H9 (cell line): ENCODE results near the gene USP12. TPM values are rescaled to one million over a fixed set of nuclear protein-coding genes. Genes with fewer than 3 reads are reported as not detected.
A peak's percentile ranks its signal among the peaks of the same experiment; 100 is the strongest.

Experiments
- DNase-seq: peaks from one replicate; pipeline ENCODE4 v3.0.0-alpha.2; 2017
- H2AFZ ChIP-seq: one replicate; pipeline ENCODE4 v1.6.1; 2013; ENCODE audit warnings: mild to moderate bottlenecking, low read length, control low read depth, moderate library complexity
- H2AK5ac ChIP-seq: 2 replicates; pipeline ENCODE4 v1.6.1; 2013; ENCODE audit warnings: low read length, control low read depth, mixed read lengths; ENCODE audit not compliant: insufficient read length
- H2BK120ac ChIP-seq: one replicate; pipeline ENCODE4 v1.6.1; 2013; ENCODE audit warnings: low read depth, mild to moderate bottlenecking, low read length, control low read depth, inconsistent platforms; ENCODE audit not compliant: poor library complexity, severe bottlenecking
- H2BK12ac ChIP-seq: 2 replicates; pipeline ENCODE4 v1.6.1; 2013; ENCODE audit warnings: low read length, control low read depth, mixed read lengths, low read depth; ENCODE audit not compliant: insufficient read length
- H2BK15ac ChIP-seq: 2 replicates; pipeline ENCODE4 v1.6.1; 2013; ENCODE audit warnings: low read depth, low read length, control low read depth
- H2BK20ac ChIP-seq: one replicate; pipeline ENCODE4 v1.6.1; 2013; ENCODE audit warnings: low read depth, mild to moderate bottlenecking, low read length, control low read depth, inconsistent platforms; ENCODE audit not compliant: poor library complexity, severe bottlenecking
- H2BK5ac ChIP-seq: 2 replicates; pipeline ENCODE4 v1.6.1; 2013; ENCODE audit warnings: low read length, control low read depth, mixed read lengths; ENCODE audit not compliant: insufficient read length
- H3K14ac ChIP-seq: 2 replicates; pipeline ENCODE4 v1.6.1; 2013; ENCODE audit warnings: low read length, control low read depth; ENCODE audit not compliant: insufficient read depth
- H3K18ac ChIP-seq: 2 replicates; pipeline ENCODE4 v1.6.1; 2013; ENCODE audit warnings: low read depth, mild to moderate bottlenecking, mixed read lengths, low read length, control low read depth; ENCODE audit not compliant: insufficient read length
- H3K23ac ChIP-seq: 2 replicates; pipeline ENCODE4 v1.6.1; 2013; ENCODE audit warnings: low read length, control low read depth, mixed read lengths, low read depth; ENCODE audit not compliant: insufficient read length
- H3K23me2 ChIP-seq: 2 replicates; pipeline ENCODE4 v1.6.1; 2013; ENCODE audit warnings: low read depth, mild to moderate bottlenecking, mixed read lengths, low read length, control low read depth; ENCODE audit not compliant: insufficient read length, poor library complexity, severe bottlenecking
- H3K27ac ChIP-seq: 2 replicates; pipeline ENCODE4 v1.5.1; 2013; ENCODE audit warnings: low read length, control low read depth, mixed read lengths, low read depth; ENCODE audit not compliant: insufficient read length
- H3K27me3 ChIP-seq: 2 replicates; pipeline ENCODE4 v1.6.1; 2013; ENCODE audit warnings: low read length, control low read depth, inconsistent platforms; ENCODE audit not compliant: insufficient read depth
- H3K4ac ChIP-seq: 2 replicates; pipeline ENCODE4 v1.6.1; 2013; ENCODE audit warnings: low read depth, mild to moderate bottlenecking, control low read depth, inconsistent platforms, low read length, moderate library complexity
- H3K4me1 ChIP-seq: 2 replicates; pipeline ENCODE4 v1.6.1; 2013; ENCODE audit warnings: low read length, control low read depth, inconsistent platforms; ENCODE audit not compliant: insufficient read depth
- H3K4me2 ChIP-seq: 2 replicates; pipeline ENCODE4 v1.6.1; 2013; ENCODE audit warnings: low read length, control low read depth, mixed read lengths; ENCODE audit not compliant: insufficient read length, insufficient read depth
- H3K56ac ChIP-seq: 2 replicates; pipeline ENCODE4 v1.6.1; 2013; ENCODE audit warnings: low read depth, mild to moderate bottlenecking, mixed read lengths, low read length, control low read depth; ENCODE audit not compliant: insufficient read length
- H3K79me1 ChIP-seq: 2 replicates; pipeline ENCODE4 v1.6.1; 2013; ENCODE audit warnings: low read depth, mild to moderate bottlenecking, moderate library complexity, low read length, control low read depth, inconsistent platforms; ENCODE audit not compliant: insufficient read depth, poor library complexity, severe bottlenecking
- H3K79me2 ChIP-seq: 2 replicates; pipeline ENCODE4 v1.6.1; 2013; ENCODE audit warnings: low read length, control low read depth, inconsistent platforms; ENCODE audit not compliant: insufficient read depth
- H3K9ac ChIP-seq: 2 replicates; pipeline ENCODE4 v1.6.1; 2013; ENCODE audit warnings: low read length, control low read depth, mixed read lengths; ENCODE audit not compliant: insufficient read length; ENCODE audit errors: extremely low read depth
- H3K9me3 ChIP-seq: one replicate; pipeline ENCODE4 v1.6.1; 2013; ENCODE audit warnings: low read depth, low read length, inconsistent platforms; ENCODE audit not compliant: control insufficient read depth
- H3T11ph ChIP-seq: one replicate; pipeline ENCODE4 v1.6.1; 2013; ENCODE audit warnings: mild to moderate bottlenecking, low read length, control low read depth, inconsistent platforms
- H4K20me1 ChIP-seq: one replicate; pipeline ENCODE4 v1.6.1; 2013; ENCODE audit not compliant: control insufficient read depth, insufficient read length, insufficient read depth
- H4K5ac ChIP-seq: 2 replicates; pipeline ENCODE4 v1.6.1; 2013; ENCODE audit warnings: low read depth, mild to moderate bottlenecking, mixed read lengths, low read length, control low read depth; ENCODE audit not compliant: insufficient read length
- H4K8ac ChIP-seq: replicated peaks from 2 replicates; pipeline ENCODE4 v1.6.1; 2013; ENCODE audit warnings: low read length, control low read depth, mixed read lengths, low read depth; ENCODE audit not compliant: insufficient read length
- H4K91ac ChIP-seq: 2 replicates; pipeline ENCODE4 v1.6.1; 2013; ENCODE audit warnings: low read depth, mild to moderate bottlenecking, moderate library complexity, mixed read lengths, low read length, control low read depth; ENCODE audit not compliant: insufficient read length
- H3K27ac Mint-ChIP-seq, 3 experiments: 2 replicates in 2 of 3; 3 replicates in 1 of 3; pipeline ENCODE4 v1.8.0; 2020 to 2021; ENCODE audit warnings: mixed read lengths in 3 of 3, mild to moderate bottlenecking in 1 of 3, moderate library complexity in 1 of 3
- H3K27me3 Mint-ChIP-seq: 2 replicates; pipeline ENCODE4 v1.8.0; 2021; ENCODE audit warnings: low read depth, mild to moderate bottlenecking, moderate library complexity, mixed read lengths
- H3K36me3 Mint-ChIP-seq, 3 experiments: 2 replicates in 2 of 3; 3 replicates in 1 of 3; pipeline ENCODE4 v1.8.0; 2020 to 2021; ENCODE audit warnings: low read depth in 3 of 3, mixed read lengths in 3 of 3; ENCODE audit not compliant: insufficient read depth in 1 of 3
- H3K4me1 Mint-ChIP-seq, 2 experiments: 2 replicates each; pipeline ENCODE4 v1.8.0; 2020; ENCODE audit warnings: mixed read lengths in 2 of 2
- H3K4me3 Mint-ChIP-seq, 2 experiments: 2 replicates in 1 of 2; 3 replicates in 1 of 2; pipeline ENCODE4 v1.8.0; 2020 to 2021; ENCODE audit warnings: mild to moderate bottlenecking in 2 of 2, mixed read lengths in 2 of 2, moderate library complexity in 1 of 2
- H3K9me3 Mint-ChIP-seq, 2 experiments: 2 replicates in 1 of 2; 3 replicates in 1 of 2; pipeline ENCODE4 v1.8.0; 2020; ENCODE audit warnings: mild to moderate bottlenecking in 2 of 2, mixed read lengths in 2 of 2, moderate library complexity in 1 of 2
- CTCF ChIP-seq: fragments of 200-600 bp; sonication (generic); conservative IDR thresholded peaks from 3 replicates; pipeline ENCODE4 v1.8.0; 2021; ENCODE audit warnings: antibody characterized with exemption, mild to moderate bottlenecking
- total RNA-seq: library from RNA; stranded (reverse); gene quantifications from 2 replicates; pipeline ENCODE4 v1.2.1, GENCODE V29; 2021

Gene USP12
- total RNA-seq, 1 experiment from 2014 or later = 24.8 TPM

GRCh38 chr13:27065582-27065981 lies 106.0 kb downstream of the USP12 start:
- Mint-ChIP-seq H3K4me1 (no peaks in the 10 kb centered on the region), H3K9me3 (peaks cover 11% of the 10 kb centered on the region in 2 experiments), H3K36me3 (peaks cover 10 to 26% (median 21%) of the 10 kb centered on the region in 3 experiments), H3K27ac (peak overlapping the region in 1 of 3 experiments; percentile 52; a peak in 2 of 7 replicates), H3K27me3 (no peaks in the 10 kb centered on the region; the same call in 1 of the 2 replicates), H3K4me3 (no peak overlapping the region)
- no peak overlapping the region for H3K18ac ChIP-seq
- no peaks in the 10 kb centered on the region for H3K9me3 ChIP-seq
- H3K79me1 ChIP-seq = no peaks in the 10 kb centered on the region
- H2BK12ac ChIP-seq = no peak overlapping the region
- H3K4me1 ChIP-seq = no peaks in the 10 kb centered on the region
- no peak overlapping the region for H3K4ac ChIP-seq
- no peak overlapping the region for H2BK15ac ChIP-seq
- TF ChIP-seq CTCF = no peak
- H3K56ac ChIP-seq = no peak overlapping the region
- H2AFZ ChIP-seq = no peak overlapping the region
- no peaks in the 10 kb centered on the region for H4K20me1 ChIP-seq
- H3K23ac ChIP-seq = no peak overlapping the region
- no peak overlapping the region for H3K4me2 ChIP-seq
- no peak overlapping the region for H2BK20ac ChIP-seq
- no peaks in the 10 kb centered on the region for H3K79me2 ChIP-seq
- H2BK5ac ChIP-seq = no peak overlapping the region
- no peak overlapping the region for H2BK120ac ChIP-seq
- H3K9ac ChIP-seq = no peak overlapping the region
- DNase-seq = no peak
- H4K91ac ChIP-seq = no peak overlapping the region
- H4K8ac ChIP-seq = no peak overlapping the region
- H3K14ac ChIP-seq = no peak overlapping the region
- H3K27ac ChIP-seq = no peak overlapping the region
- H3K27me3 ChIP-seq = no peaks in the 10 kb centered on the region
- no peak overlapping the region for H2AK5ac ChIP-seq
- no peak overlapping the region for H4K5ac ChIP-seq
- no peaks in the 10 kb centered on the region for H3K23me2 ChIP-seq
- no peak overlapping the region for H3T11ph ChIP-seq
